HG02884 (cell line): ENCODE data around the gene SERPINI1.

Source experiments
- ATAC-seq: cut with Tn5 transposase; IDR thresholded peaks from one replicate; pipeline ENCODE4 v1.9.1; 2021; ENCODE audit warnings: mild to moderate bottlenecking, moderate library complexity; ENCODE audit not compliant: unreplicated experiment

Gene SERPINI1

DNA sequence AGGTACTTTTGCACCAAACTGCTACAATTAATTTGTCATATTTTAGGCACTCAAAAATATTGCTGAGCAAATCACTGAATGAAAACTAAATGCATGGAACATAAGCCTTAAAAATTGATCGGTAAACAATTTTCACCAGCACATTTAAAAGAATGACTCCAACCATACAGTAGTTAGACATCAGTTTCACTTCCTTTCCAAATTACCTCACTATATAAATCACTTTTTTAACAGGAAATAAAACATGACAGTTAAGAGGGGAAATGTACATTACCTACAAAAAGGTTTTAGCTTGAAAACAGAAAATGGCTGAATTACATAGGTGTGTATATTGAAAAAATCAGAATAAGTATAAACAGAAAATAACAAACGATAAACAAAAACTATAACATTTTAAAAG, 108.4 kb downstream of the SERPINI1 start:
- no peak for ATAC-seq

GRCh38 chr3:167844528-167844927, 109.0 kb downstream of the SERPINI1 start:
- no peak for ATAC-seq

- ATAC-seq = no peak
These were observed 115.7 kb downstream of the SERPINI1 start for GRCh38 chr3:167851171-167851570.

- no peak for ATAC-seq
These were observed 116.2 kb downstream of the SERPINI1 start for GRCh38 chr3:167851749-167852148.

DNA sequence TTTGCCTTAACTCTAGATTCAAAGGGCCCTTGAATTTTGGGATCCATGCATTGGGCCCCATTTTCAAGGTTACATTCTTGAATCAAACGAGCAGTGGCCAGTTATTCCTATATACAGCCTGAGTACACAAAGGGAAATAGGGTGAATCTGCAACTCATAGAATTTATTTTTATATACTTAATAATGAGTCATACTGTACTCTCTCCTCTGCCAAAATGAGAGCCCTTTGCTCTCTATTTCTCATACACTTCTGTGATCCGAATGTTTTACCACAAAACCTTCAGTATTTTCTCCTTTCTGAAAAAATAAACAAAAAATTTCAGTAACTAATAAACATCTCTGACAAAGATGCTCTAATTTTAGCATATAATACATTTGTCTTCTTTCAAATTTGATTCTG, 116.7 kb downstream of the SERPINI1 start:
- ATAC-seq = no peak

- no peak for ATAC-seq
These were observed 118.5 kb downstream of the SERPINI1 start for GRCh38 chr3:167854063-167854462.

- no peak for ATAC-seq
These were observed 119.3 kb downstream of the SERPINI1 start for GRCh38 chr3:167854846-167855245.

- no peak for ATAC-seq
These were observed 119.8 kb downstream of the SERPINI1 start for GRCh38 chr3:167855306-167855705.

DNA sequence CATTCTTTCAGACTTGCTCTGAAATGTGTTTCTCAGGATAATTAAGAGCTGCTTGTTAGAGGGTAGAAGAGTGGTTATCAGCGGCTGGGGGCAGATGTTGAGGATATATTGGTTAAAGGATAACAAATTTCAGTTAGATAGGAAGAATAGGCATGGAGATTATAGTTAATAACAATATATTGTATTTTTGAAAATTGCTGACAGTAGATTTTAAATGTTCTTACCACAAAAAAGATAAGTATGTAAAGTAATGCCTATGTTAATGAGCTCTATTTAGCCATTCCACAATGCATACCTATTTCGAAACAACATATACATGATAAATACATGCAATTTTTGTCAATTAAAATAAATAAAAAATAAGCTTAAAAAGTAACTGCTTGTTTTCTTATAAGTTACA, 123.3 kb downstream of the SERPINI1 start:
- ATAC-seq = no peak

DNA sequence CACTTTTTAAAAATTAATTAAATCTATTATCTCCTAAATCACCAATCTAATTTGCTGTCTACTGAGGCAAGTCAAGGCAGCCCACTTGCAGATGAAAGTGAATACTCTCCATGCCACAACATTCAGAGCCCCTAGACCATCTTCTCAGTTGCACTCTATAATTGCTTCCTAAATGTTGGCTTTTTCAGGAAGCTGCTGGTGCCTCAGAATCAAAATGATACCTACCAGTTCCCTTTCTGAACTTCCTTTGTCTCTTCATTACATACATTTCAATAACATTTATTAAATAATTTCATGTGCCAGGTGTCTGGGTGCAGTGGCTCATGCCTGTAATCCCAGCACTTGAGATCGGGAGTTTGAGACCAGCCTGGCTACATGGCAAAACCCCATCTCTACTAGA, 124.1 kb downstream of the SERPINI1 start:
- no peak for ATAC-seq

DNA sequence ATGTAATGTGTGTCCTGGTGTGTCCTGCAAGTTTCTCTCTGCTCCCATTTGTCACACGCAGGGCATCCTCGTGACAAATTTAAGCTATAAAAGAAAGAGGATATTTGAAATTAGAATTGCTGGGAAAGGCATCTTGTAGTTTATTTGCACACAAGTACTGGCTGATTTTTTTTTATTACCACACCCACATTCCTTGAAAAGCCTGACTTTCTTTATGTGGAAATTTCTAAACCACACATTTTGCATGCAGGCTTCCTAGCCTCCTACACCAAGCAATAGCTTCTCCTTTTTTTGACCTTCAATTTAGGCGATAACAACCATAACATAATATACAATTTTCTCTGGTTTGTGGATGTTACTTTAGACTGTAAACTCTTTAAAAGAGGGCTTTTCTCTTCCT, 126.1 kb downstream of the SERPINI1 start:
- no peak for ATAC-seq

DNA sequence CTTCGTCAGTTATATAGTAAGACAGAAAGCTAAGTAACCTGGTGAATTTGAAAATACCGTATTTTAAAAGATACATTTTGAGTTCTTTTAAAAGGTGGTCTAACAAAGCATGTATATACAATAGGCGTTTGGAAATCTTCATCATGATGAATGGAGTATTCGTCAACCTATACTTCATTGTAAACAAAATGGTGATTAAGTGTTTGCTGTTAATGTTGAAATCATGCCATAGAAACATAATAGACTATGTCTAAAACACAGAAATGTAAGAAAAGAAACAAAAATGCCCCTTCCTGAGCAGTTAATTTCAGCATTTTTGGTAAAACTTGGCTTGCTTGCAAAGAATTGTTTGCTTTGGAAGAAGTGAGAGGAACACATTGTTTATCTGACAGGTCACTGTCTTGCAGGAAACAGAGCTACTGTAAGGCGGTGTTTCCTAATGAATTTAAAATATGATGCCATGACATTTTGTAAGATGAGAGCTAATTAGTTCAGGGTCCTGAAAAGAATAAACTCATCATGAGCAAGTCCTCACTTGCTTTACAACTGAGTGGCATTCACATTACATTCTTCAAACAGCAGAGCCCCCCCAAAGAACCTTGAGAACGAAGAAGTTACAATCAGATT, 126.7 kb downstream of the SERPINI1 start:
- ATAC-seq = no peak

- ATAC-seq = no peak
These were observed 128.5 kb downstream of the SERPINI1 start for GRCh38 chr3:167863811-167864551.

DNA sequence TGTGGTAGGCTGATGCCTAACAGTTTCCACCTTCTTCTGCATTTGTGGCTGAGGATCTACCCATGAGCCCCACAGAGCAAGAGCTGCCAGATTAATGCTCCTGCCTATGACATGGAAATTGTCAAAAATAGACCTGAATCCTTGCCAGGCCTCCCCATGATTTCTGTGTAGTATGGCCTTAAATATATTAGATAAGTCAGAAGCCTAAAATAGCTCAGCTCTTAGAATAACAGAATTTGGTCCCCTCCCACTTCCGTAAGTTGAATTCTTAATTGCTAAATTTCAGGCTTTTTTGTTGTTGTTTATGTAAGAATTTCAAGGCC, 129.0 kb downstream of the SERPINI1 start:
- no peak for ATAC-seq

GRCh38 chr3:167866331-167866730, 130.8 kb downstream of the SERPINI1 start:
- ATAC-seq = no peak

DNA sequence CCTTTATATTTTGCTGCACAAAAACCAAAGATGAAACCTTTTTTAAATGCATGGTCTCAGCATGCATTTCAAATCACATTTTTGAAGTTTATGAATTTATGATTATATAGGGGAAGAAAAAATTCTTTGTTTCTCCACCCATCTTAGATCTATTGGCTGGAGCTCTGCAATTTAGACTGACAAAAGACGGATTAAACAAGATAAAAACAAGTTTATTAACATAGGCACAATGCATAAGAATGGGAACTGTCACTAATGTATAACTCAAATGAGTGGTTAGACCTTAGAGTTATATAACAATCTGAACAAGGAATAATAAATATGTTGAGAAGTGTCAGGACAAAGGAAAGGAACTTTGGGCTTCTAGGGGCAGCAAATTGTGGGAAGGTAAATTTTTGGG, 132.5 kb downstream of the SERPINI1 start:
- no peak for ATAC-seq

DNA sequence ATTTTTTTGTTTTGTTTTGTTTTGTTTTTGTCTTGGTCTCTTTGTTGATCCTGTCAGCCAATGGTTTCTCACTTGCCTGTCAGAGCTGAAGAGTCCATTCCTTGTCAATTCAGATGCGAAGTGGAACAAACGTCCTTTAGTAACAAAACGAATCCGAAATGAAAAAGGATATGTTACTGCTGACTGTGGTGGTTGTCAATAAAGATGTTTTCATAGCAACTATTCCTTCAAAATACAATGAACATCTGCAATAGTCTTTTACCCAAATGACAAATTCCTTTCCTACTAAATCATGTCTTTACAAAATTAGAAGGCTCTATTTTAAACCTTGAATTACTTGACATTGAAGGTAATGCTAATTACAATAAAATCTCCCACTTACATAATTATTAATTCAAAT, 134.7 kb downstream of the SERPINI1 start:
- ATAC-seq = no peak

DNA sequence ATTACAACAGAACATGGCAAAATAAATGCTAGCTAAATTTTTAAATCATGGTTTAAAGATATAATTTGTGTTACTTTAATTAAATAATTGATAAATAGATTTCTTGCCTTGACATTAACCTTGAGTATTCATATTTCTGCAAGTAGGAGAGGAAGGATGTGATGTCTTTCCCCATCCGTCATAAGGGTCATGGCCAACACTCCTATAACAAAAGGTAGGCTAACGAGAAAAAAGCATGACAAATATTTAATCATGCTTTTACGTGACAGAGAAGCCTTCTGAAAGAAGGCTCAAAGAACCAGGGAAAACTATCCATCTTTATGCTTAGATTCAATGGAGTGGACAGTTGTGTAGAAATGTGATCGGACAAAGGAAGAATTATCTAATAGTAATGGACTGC, 135.2 kb downstream of the SERPINI1 start:
- ATAC-seq = no peak

DNA sequence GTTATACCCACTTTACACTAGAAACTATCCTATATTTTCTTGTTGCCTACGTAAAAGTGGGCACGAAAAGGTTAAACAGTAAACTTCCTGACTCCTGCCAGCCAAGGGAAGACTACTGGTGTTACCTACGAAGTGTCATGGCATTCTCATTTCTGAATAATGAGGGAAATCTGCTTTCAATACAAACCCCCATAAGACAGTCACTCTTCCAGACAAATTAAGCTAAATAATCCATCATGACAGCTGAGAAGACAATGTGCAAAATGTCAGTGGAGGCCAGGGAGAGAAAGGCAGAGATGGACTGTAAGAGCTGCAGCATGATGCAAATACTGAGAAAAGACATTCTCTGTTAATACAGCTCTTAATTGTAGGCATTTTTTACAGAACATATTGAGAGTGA, 136.5 kb downstream of the SERPINI1 start:
- ATAC-seq = no peak

- ATAC-seq = no peak
These were observed 137.4 kb downstream of the SERPINI1 start for GRCh38 chr3:167872941-167873340.

DNA sequence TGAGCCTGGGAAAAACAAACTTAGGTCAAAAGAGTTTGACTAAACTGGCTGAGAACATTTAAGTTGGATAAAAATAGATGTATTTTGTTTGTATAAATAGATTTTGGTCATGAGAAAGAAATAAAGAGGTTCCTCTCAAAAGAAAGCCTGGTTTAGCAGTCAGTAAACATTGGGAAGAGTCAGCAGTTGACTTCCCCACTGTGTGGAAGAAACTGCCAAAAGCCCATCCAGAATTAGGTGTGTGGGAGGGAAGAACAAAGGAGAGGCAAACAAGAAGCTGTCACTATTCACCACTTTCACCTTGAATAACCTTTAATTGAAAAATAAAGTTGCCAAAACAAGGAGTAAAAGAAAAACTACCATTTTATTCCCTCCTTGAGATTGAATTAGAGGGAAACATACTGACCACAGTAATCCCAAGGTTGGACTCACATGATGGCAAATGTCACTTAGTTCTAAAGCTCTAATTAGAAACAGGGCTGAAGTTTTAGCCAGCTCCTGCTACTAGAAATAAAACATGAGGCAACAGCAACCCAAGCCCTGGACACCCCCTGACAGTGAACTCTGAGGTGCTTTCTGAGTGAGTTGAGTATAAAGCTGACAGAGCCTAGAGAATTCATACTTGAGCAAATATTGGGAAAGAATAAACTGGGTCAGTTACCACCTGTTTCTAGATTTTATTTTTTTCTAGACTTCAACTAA, 139.3 kb downstream of the SERPINI1 start:
- no peak for ATAC-seq
